GM12872 (cell line): ENCODE data around the gene GNG8.

Experiments
- TF ChIP-seq, protein P1 (sequence below): IDR thresholded peaks from 3 replicates; pipeline ENCODE4 v1.5.1; 2011; ENCODE audit warnings: low read depth, mild to moderate bottlenecking, low read length, moderate library complexity; ENCODE audit not compliant: insufficient read depth

The GNG8 gene

DNA sequence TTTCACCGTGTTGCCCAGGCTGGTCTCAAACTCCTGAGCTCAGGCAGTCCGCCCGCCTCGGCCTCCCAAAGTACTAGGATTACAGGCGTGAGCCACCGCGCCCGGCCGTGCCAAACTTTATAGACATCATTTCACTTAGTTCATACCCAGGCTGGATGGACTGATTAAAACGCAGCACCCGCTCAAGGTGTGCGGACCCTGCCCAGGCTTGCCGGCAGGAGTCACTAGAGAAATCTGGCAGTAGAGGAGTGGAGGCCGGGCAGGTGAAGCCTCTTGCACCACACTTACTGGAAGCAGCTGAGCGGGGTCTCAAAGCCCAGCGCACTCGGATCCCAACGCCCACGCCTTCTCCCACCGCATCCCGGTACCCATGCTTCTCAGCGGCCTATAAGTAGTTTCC is 22.5 kb downstream of the GNG8 start:
- TF ChIP-seq, protein P1, sequence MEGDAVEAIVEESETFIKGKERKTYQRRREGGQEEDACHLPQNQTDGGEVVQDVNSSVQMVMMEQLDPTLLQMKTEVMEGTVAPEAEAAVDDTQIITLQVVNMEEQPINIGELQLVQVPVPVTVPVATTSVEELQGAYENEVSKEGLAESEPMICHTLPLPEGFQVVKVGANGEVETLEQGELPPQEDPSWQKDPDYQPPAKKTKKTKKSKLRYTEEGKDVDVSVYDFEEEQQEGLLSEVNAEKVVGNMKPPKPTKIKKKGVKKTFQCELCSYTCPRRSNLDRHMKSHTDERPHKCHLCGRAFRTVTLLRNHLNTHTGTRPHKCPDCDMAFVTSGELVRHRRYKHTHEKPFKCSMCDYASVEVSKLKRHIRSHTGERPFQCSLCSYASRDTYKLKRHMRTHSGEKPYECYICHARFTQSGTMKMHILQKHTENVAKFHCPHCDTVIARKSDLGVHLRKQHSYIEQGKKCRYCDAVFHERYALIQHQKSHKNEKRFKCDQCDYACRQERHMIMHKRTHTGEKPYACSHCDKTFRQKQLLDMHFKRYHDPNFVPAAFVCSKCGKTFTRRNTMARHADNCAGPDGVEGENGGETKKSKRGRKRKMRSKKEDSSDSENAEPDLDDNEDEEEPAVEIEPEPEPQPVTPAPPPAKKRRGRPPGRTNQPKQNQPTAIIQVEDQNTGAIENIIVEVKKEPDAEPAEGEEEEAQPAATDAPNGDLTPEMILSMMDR: no peak

DNA sequence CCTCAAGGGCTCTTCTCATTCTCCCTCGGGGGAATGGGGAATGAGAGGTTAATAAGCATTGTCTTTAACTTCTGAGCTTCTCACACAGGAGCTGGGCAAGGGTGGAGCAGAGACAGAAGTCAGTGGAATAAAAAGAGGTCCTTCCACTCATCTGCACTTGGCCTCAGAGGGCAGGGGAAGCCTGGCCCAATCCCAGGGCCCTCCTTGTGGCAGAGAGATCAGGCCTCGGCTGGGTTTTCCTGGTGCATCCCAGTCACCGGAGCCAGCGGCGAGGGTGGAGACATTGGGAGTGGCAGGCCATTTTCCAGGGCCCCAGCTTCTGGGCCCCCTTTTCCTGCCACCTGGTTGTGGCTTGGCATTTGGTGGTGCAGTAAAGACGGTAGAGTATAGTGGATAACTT is 24.2 kb downstream of the GNG8 start:
- TF ChIP-seq, protein P1: no peak

DNA sequence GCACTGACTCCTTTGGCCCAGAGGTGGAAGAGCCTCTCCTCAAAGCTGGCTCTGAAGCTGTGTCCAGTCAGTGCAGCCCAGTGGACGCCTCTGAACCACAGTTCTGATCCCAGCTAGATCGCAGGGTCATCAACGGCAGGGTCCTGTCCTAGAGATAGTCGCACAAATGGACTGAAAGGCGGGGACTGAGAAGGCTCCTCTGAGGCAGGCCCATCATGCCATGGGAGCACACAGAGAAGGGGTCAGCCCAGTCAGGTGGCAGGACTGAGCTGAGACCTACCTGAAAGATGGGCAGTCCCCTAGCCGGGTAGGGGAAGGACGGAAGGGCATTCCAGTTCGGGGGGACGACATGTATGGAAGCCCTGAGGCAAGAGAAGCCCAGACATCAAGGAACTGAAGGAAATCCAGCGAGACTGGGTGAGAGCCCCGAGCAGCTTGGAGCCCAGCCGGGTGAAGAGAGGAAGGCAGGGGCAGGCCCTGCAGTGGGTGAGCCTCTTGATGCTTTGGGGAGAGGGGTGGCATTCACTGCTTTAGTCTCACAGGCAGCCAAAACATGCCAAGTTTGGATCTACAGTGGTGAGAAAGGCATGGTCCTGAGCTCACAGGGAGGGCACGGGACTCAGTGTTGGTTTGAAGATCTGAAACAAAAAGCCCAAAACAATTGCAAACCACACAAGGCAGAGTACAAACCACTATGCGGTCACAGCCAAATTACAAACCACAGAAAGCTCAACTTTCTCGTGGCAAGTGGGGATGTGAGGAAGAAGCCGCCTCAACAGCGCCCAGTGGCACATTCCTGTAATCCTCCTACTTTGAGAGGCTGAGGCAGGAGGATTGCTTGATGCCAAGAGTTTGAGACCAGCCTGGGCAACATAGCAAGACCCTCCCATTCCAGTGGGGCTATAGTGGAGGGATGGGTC is 24.9 kb downstream of the GNG8 start:
- TF ChIP-seq, protein P1: peak; percentile 2; the same call in 1 of the 3 replicates

DNA sequence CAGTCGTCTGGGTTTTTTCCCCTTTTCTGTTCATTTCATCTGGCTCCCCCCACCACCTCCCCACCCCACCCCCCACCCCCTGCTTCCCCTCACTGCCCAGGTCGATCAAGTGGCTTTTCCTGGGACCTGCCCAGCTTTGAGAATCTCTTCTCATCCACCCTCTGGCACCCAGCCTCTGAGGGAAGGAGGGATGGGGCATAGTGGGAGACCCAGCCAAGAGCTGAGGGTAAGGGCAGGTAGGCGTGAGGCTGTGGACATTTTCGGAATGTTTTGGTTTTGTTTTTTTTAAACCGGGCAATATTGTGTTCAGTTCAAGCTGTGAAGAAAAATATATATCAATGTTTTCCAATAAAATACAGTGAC is 25.6 kb downstream of the GNG8 start:
- TF ChIP-seq, protein P1: no peak

DNA sequence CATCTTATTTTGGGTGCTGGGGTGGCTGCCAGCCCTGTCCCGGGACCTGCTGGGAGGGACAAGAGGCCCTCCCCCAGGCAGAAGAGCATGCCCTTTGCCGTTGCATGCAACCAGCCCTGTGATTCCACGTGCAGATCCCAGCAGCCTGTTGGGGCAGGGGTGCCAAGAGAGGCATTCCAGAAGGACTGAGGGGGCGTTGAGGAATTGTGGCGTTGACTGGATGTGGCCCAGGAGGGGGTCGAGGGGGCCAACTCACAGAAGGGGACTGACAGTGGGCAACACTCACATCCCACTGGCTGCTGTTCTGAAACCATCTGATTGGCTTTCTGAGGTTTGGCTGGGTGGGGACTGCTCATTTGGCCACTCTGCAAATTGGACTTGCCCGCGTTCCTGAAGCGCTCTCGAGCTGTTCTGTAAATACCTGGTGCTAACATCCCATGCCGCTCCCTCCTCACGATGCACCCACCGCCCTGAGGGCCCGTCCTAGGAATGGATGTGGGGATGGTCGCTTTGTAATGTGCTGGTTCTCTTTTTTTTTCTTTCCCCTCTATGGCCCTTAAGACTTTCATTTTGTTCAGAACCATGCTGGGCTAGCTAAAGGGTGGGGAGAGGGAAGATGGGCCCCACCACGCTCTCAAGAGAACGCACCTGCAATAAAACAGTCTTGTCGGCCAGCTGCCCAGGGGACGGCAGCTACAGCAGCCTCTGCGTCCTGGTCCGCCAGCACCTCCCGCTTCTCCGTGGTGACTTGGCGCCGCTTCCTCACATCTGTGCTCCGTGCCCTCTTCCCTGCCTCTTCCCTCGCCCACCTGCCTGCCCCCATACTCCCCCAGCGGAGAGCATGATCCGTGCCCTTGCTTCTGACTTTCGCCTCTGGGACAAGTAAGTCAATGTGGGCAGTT is 26.2 kb downstream of the GNG8 start:
- TF ChIP-seq, protein P1: no peak

DNA sequence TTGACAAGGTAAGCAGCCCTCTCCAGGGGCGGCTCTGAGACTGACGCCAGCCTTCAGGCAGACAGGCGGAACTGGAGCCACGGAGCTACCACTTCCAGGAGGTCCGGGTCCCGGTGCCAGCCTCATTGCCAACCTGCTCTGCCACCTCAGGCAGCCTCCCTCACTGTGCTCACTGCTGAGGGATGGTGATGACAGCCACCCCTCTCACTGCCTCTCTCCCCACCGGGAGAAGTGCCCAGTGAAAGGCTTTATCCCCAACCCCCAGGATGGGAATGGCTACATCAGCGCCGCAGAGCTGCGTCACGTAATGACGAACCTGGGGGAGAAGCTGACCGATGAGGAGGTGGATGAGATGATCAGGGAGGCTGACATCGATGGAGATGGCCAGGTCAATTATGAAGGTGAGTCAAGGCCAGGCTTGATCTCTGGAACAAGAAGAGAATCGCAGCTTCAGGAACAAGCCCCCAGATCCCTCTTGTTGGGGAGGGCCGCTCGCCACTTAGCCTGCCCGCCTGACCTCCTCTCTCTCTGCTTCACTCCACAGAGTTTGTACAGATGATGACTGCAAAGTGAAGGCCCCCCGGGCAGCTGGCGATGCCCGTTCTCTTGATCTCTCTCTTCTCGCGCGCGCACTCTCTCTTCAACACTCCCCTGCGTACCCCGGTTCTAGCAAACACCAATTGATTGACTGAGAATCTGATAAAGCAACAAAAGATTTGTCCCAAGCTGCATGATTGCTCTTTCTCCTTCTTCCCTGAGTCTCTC is 27.2 kb downstream of the GNG8 start:
- TF ChIP-seq, protein P1: no peak
